COR-L47 (cell line): ENCODE results near the gene ADGRE3.

Experiments used
- DNase-seq: peaks from one replicate; lab custom pipeline; 2025; lab: John Stamatoyannopoulos, UW

The ADGRE3 gene

GRCh38 chr19:14674764-14675163, at the start of gene ADGRE3:
ADGRE3 (minus strand) TSS chr19:14674844; CDS start chr19:14674770, 74 bp downstream.
- DNase-seq, result no peak

- DNase-seq, result no peak
These were observed 47.5 kb upstream of the ADGRE3 start for GRCh38 chr19:14722127-14722526.

- no peak for DNase-seq
These were observed 44.5 kb upstream of the ADGRE3 start for GRCh38 chr19:14719162-14719561.

GRCh38 chr19:14718522-14719116, 44.0 kb upstream of the ADGRE3 start:
- DNase-seq, result no peak

- no peak for DNase-seq
These were observed 41.2 kb upstream of the ADGRE3 start for GRCh38 chr19:14715841-14716240.

GRCh38 chr19:14704450-14704849, 29.8 kb upstream of the ADGRE3 start:
- DNase-seq, result no peak

GRCh38 chr19:14703833-14704232, 29.2 kb upstream of the ADGRE3 start:
- no peak for DNase-seq

- DNase-seq, result no peak
These were observed 26.2 kb upstream of the ADGRE3 start for GRCh38 chr19:14700711-14701375.

- DNase-seq, result no peak
These were observed 25.0 kb upstream of the ADGRE3 start for GRCh38 chr19:14699641-14700040.

GRCh38 chr19:14695471-14695870, 20.8 kb upstream of the ADGRE3 start:
- DNase-seq, result no peak

GRCh38 chr19:14694641-14695266, 20.1 kb upstream of the ADGRE3 start:
- no peak for DNase-seq

- peak; percentile 93 for DNase-seq
These were observed 15.2 kb upstream of the ADGRE3 start, which contains the start of gene ZNF333 for GRCh38 chr19:14689598-14690503. ZNF333 (plus strand) TSS chr19:14690048; CDS start chr19:14693492, 3,444 bp downstream.

GRCh38 chr19:14686411-14686810, 11.8 kb upstream of the ADGRE3 start:
- DNase-seq, result peak; percentile 16

- DNase-seq, result no peak
These were observed 8.8 kb upstream of the ADGRE3 start for GRCh38 chr19:14683439-14683838.

GRCh38 chr19:14682084-14682483, 7.4 kb upstream of the ADGRE3 start:
- no peak for DNase-seq

GRCh38 chr19:14678199-14678598, 3.6 kb upstream of the ADGRE3 start:
- DNase-seq, result no peak

- DNase-seq, result no peak
These were observed 2.8 kb upstream of the ADGRE3 start for GRCh38 chr19:14677464-14677863.

- DNase-seq, result no peak
These were observed 2.1 kb upstream of the ADGRE3 start for GRCh38 chr19:14676762-14677161.

- no peak for DNase-seq
These were observed 1.6 kb downstream of the ADGRE3 start for GRCh38 chr19:14673088-14673487.

GRCh38 chr19:14672188-14672872, 2.3 kb downstream of the ADGRE3 start:
- DNase-seq, result no peak

- DNase-seq, result no peak
These were observed 4.2 kb downstream of the ADGRE3 start for GRCh38 chr19:14670408-14670807.

- no peak for DNase-seq
These were observed 4.7 kb downstream of the ADGRE3 start for GRCh38 chr19:14669940-14670339.
